Measurements from ENCODE around the gene PAX6. TPM values are rescaled to one million over a fixed set of nuclear protein-coding genes. Genes with fewer than 3 reads are reported as not detected.

PAX6 gene
- total RNA-seq, 1 donor from 2014 or later = 0.10 TPM

- DNase-seq = no peak
Observed at GRCh38 chr11:31822175-31822926, 11.2 kb upstream of the PAX6 start.

GRCh38 chr11:31821766-31822165 lies 10.6 kb upstream of the PAX6 start:
- DNase-seq = no peak

- DNase-seq = no peak
Observed at GRCh38 chr11:31821235-31821764, 10.2 kb upstream of the PAX6 start.

- no peak for DNase-seq
Observed at GRCh38 chr11:31820438-31820818, 9.3 kb upstream of the PAX6 start.

- no peak for DNase-seq
Observed at GRCh38 chr11:31819621-31820437, 8.7 kb upstream of the PAX6 start.

- DNase-seq = no peak
Observed at GRCh38 chr11:31818874-31819331, 7.8 kb upstream of the PAX6 start.

GRCh38 chr11:31818425-31818755 lies 7.3 kb upstream of the PAX6 start:
- no peak for DNase-seq

GRCh38 chr11:31817621-31818424 lies 6.7 kb upstream of the PAX6 start:
- DNase-seq = no peak

- DNase-seq = no peak
Observed at GRCh38 chr11:31817054-31817620, 6.0 kb upstream of the PAX6 start.

GRCh38 chr11:31816468-31817053 lies 5.4 kb upstream of the PAX6 start:
- no peak for DNase-seq

- DNase-seq = no peak
Observed at GRCh38 chr11:31815711-31816467, 4.8 kb upstream of the PAX6 start.

- DNase-seq = no peak
Observed at GRCh38 chr11:31814176-31814868, 3.2 kb upstream of the PAX6 start.

- DNase-seq = no peak
Observed at GRCh38 chr11:31813391-31814175, 2.5 kb upstream of the PAX6 start.

- DNase-seq = no peak
Observed at GRCh38 chr11:31812383-31813381, 1.6 kb upstream of the PAX6 start.

GRCh38 chr11:31809857-31810778 lies 1.0 kb downstream of the PAX6 start:
- DNase-seq = no peak

GRCh38 chr11:31809541-31809856 lies 1.6 kb downstream of the PAX6 start:
- no peak for DNase-seq
